A549 (cell line): ENCODE data around the gene LIPA. TPM values are rescaled to one million over a fixed set of nuclear protein-coding genes. Genes with fewer than 3 reads are reported as not detected.

Experiments
- ATAC-seq, 2 experiments: fragments of 200-7000 bp in 1 of 2; fragments of >200 bp in 1 of 2; cut with Nextera tagmentation in 1 of 2; cut with Tn5 transposase in 1 of 2; 3 replicates each; pipeline versions ENCODE4 v1.8.0 to v1.9.1; 2018 to 2020; ENCODE audit warnings: mild to moderate bottlenecking in 1 of 2, moderate library complexity in 1 of 2
- CTCF ChIA-PET: fragments of 300-600 bp; sonication (Branson Sonifier 250); formaldehyde crosslinking; extraction: SDS; loops from one replicate; lab custom pipeline; 2021; ENCODE audit warnings: antibody characterized with exemption, inconsistent platforms; lab: Yijun Ruan, JAX
- POLR2A ChIA-PET: fragments of 350-600 bp; formaldehyde crosslinking; extraction: SDS; loops from one replicate; lab custom pipeline; 2021; ENCODE audit warnings: antibody characterized with exemption, inconsistent platforms; lab: Yijun Ruan, JAX
- DNase-seq, 2 experiments: peaks; one replicate each; pipeline versions ENCODE4 v3.0.0 to v3.0.0-alpha.2; 2011 to 2016; ENCODE audit warnings: low read depth in 1 of 2, low spot score in 1 of 2
- FAIRE-seq: peaks from 2 replicates; lab custom pipeline; 2011; peaks lifted over from hg19 to GRCh38; lab: Jason Lieb, UNC
- H3K27ac ChIP-seq, 2 experiments: fragments of >200 bp; sonication (Bioruptor Twin); formaldehyde crosslinking; 3 replicates each; pipeline ENCODE4 v1.5.1; 2016 to 2017
- H3K4me1 ChIP-seq: fragments of >200 bp; sonication (Bioruptor Twin); formaldehyde crosslinking; 3 replicates; pipeline ENCODE4 v1.6.1; 2016
- H3K4me2 ChIP-seq: fragments of >200 bp; sonication (Bioruptor Twin); formaldehyde crosslinking; 3 replicates; pipeline ENCODE4 v1.6.1; 2016
- H3K4me3 ChIP-seq: fragments of >200 bp; sonication (Bioruptor Twin); formaldehyde crosslinking; 3 replicates; pipeline ENCODE4 v1.5.1; 2016
- H3K9me3 ChIP-seq: fragments of >200 bp; sonication (Bioruptor Twin); formaldehyde crosslinking; 3 replicates; pipeline ENCODE4 v1.6.1; 2016
- BCL3 ChIP-seq: fragments of >200 bp; sonication (Bioruptor Twin); formaldehyde crosslinking; IDR thresholded peaks from 3 replicates; pipeline ENCODE4 v1.6.1; 2016
- BHLHE40 ChIP-seq: IDR thresholded peaks from 2 replicates; pipeline ENCODE4 v1.6.1; 2012; ENCODE audit warnings: low read depth, low read length, inconsistent platforms
- CBX8 ChIP-seq: fragments of 200-600 bp; sonication (generic); IDR thresholded peaks from 2 replicates; pipeline ENCODE4 v1.6.1; 2016
- CHD4 ChIP-seq: fragments of 200-600 bp; sonication (generic); IDR thresholded peaks from 2 replicates; pipeline ENCODE4 v1.6.1; 2016; ENCODE audit warnings: antibody characterized with exemption, mild to moderate bottlenecking, borderline replicate concordance
- E2F6 ChIP-seq: IDR thresholded peaks from 2 replicates; pipeline ENCODE4 v1.6.1; 2012; ENCODE audit warnings: low read depth, borderline replicate concordance
- EHF ChIP-seq: fragments of 250-450 bp; sonication (Bioruptor Pico); IDR thresholded peaks from 2 replicates; pipeline ENCODE4 v1.5.0; 2020; ENCODE audit warnings: mild to moderate bottlenecking
- FOSL2 ChIP-seq, 2 experiments: fragments of 450-650 bp in 1 of 2; fragments of >200 bp in 1 of 2; sonication (Bioruptor Twin) in 1 of 2; formaldehyde crosslinking; IDR thresholded peaks; 2 replicates each; pipeline versions ENCODE4 v1.5.0 to v1.6.1; 2016 to 2020; ENCODE audit warnings: mild to moderate bottlenecking in 1 of 2, moderate library complexity in 1 of 2
- HEYL ChIP-seq: fragments of 250-450 bp; sonication (Bioruptor Pico); IDR thresholded peaks from 2 replicates; pipeline ENCODE4 v1.8.0; 2021; ENCODE audit warnings: mild to moderate bottlenecking, moderate library complexity
- HOXA7 ChIP-seq: fragments of 250-450 bp; sonication (Bioruptor Pico); IDR thresholded peaks from 2 replicates; pipeline ENCODE4 v1.5.0; 2020; ENCODE audit warnings: mild to moderate bottlenecking, moderate library complexity
- HOXB13 ChIP-seq: fragments of 250-450 bp; sonication (Bioruptor Pico); IDR thresholded peaks from 2 replicates; pipeline ENCODE4 v1.5.0; 2020; ENCODE audit warnings: low read depth, mild to moderate bottlenecking, moderate library complexity
- JUNB ChIP-seq: fragments of >200 bp; sonication (Bioruptor Twin); formaldehyde crosslinking; IDR thresholded peaks from 2 replicates; pipeline ENCODE4 v1.6.1; 2016
- KDM1A ChIP-seq: fragments of 200-600 bp; sonication (generic); IDR thresholded peaks from 2 replicates; pipeline ENCODE4 v1.6.1; 2016; ENCODE audit warnings: low read depth, mild to moderate bottlenecking
- KDM5A ChIP-seq: fragments of 200-600 bp; sonication (generic); IDR thresholded peaks from 2 replicates; pipeline ENCODE4 v1.6.1; 2016; ENCODE audit warnings: antibody characterized with exemption, mild to moderate bottlenecking
- MAFK ChIP-seq: fragments of 450-650 bp; IDR thresholded peaks from 2 replicates; pipeline ENCODE4 v1.6.1; 2014; ENCODE audit not compliant: partially characterized antibody
- MAX ChIP-seq: IDR thresholded peaks from 2 replicates; pipeline ENCODE4 v1.6.1; 2012
- MAZ ChIP-seq: fragments of 150-350 bp; IDR thresholded peaks from 2 replicates; pipeline ENCODE4 v1.6.1; 2014; ENCODE audit warnings: antibody characterized with exemption, low read depth, low read length, borderline replicate concordance
- NR3C1 ChIP-seq: fragments of >200 bp; sonication (Bioruptor Twin); formaldehyde crosslinking; IDR thresholded peaks from 3 replicates; pipeline ENCODE4 v1.6.1; 2017
- POLR2A ChIP-seq: IDR thresholded peaks from 2 replicates; pipeline ENCODE4 v1.6.1; 2012; ENCODE audit warnings: mild to moderate bottlenecking, low read length
- POLR2AphosphoS2 ChIP-seq: conservative IDR thresholded peaks from 2 replicates; pipeline ENCODE4 v1.6.1; 2012; ENCODE audit warnings: low read length, improper control_type of control experiment, inconsistent platforms
- RARB ChIP-seq: fragments of 250-450 bp; sonication (Bioruptor Pico); IDR thresholded peaks from 2 replicates; pipeline ENCODE4 v1.8.0; 2021; ENCODE audit warnings: mild to moderate bottlenecking, moderate library complexity
- RCOR1 ChIP-seq: fragments of 150-350 bp; IDR thresholded peaks from 2 replicates; pipeline ENCODE4 v1.6.1; 2014; ENCODE audit warnings: antibody characterized with exemption, low read length, low read depth
- REST ChIP-seq: fragments of 200-600 bp; sonication (generic); IDR thresholded peaks from 2 replicates; pipeline ENCODE4 v1.6.1; 2016; ENCODE audit warnings: antibody characterized with exemption, mild to moderate bottlenecking, moderate library complexity
- TFCP2L1 ChIP-seq: fragments of 250-450 bp; sonication (Bioruptor Pico); IDR thresholded peaks from 2 replicates; pipeline ENCODE4 v1.5.0; 2021; ENCODE audit warnings: mild to moderate bottlenecking
- TP53 ChIP-seq: fragments of 250-450 bp; sonication (Bioruptor Pico); IDR thresholded peaks from 2 replicates; pipeline ENCODE4 v1.5.0; 2021; ENCODE audit warnings: mild to moderate bottlenecking, moderate library complexity
- ZC3H11A ChIP-seq: fragments of 450-650 bp; IDR thresholded peaks from 2 replicates; pipeline ENCODE4 v1.6.1; 2014; ENCODE audit warnings: antibody characterized with exemption, mild to moderate bottlenecking
- ZFP36 ChIP-seq: fragments of 450-650 bp; IDR thresholded peaks from 2 replicates; pipeline ENCODE4 v1.6.1; 2014; ENCODE audit warnings: borderline replicate concordance; ENCODE audit not compliant: partially characterized antibody
- ZNF302 ChIP-seq: fragments of 250-450 bp; sonication (Bioruptor Pico); IDR thresholded peaks from 2 replicates; pipeline ENCODE4 v1.9.0; 2021; ENCODE audit warnings: inconsistent platforms, mild to moderate bottlenecking, moderate library complexity
- WGBS: methylation state at CpG from one replicate; pipeline ENCODE4 v1.1.6; 2017; ENCODE audit errors: missing lambda C conversion rate; 5-methylcytosine and 5-hydroxymethylcytosine counted together
- polyA plus RNA-seq, 4 experiments: library from polyadenylated mRNA; depleted of rRNA in 3 of 4; stranded (reverse); fragments of >200 nt; fragmentation: RNase III in 1 of 4; extraction: RNeasy Plus Mini Kit Qiagen cat#74134 plus additional on column Dnase treatment in 1 of 4; gene quantifications; 2 replicates in 3 of 4; 3 replicates in 1 of 4; pipeline ENCODE4 v1.2.3, GENCODE V29; 2011 to 2017

Gene LIPA
- polyA plus RNA-seq, 2 of the 4 experiments (the other 2 are of a cell fraction): 51.2 to 80.2 TPM

GRCh38 chr10:89226891-89227290 lies 24.7 kb downstream of the LIPA start:
- ChIA-PET CTCF (interaction anchor here (0.5 to 1.3 kb wide), 3 partner anchors 9 to 160 kb away, joined by 3 to 4 read pairs (median 4); no protein-coding TSS in a partner anchor), POLR2A (no interaction called here)
- no peak for DNase-seq
- 93% methylated on average over 1 of the region's 1 CpG for WGBS
- FAIRE-seq: no peak
- TF ChIP-seq BCL3 (no peak), MAFK (peak; percentile 32)
- H3K4me2 ChIP-seq: no peak overlapping the region
- no peak for ATAC-seq
- no peaks in the 10 kb centered on the region for H3K9me3 ChIP-seq
- H3K4me3 ChIP-seq: no peak overlapping the region
- H3K27ac ChIP-seq: no peak overlapping the region
- H3K4me1 ChIP-seq: no peaks in the 10 kb centered on the region

GRCh38 chr10:89224739-89225443 lies 26.7 kb downstream of the LIPA start:
- ChIA-PET POLR2A (no interaction called here), CTCF (interaction anchor here (2.3 to 2.9 kb wide), 2 partner anchors 10 to 195 kb away, joined by 8 to 13 read pairs; no protein-coding TSS in a partner anchor)
- ATAC-seq (no peak), FAIRE-seq (no peak), DNase-seq (no peak)
- Histone ChIP-seq H3K27ac (no peak overlapping the region), H3K4me1 (no peaks in the 10 kb centered on the region), H3K9me3 (no peaks in the 10 kb centered on the region), H3K4me2 (no peak overlapping the region), H3K4me3 (no peak overlapping the region)
- 88% methylated on average over 18 of the region's 18 CpGs for WGBS
- no peak for TF ChIP-seq BCL3
- TF ChIP-seq RARB (CRISPR knock-in tag): no peak
- TF ChIP-seq BHLHE40: no peak
- TF ChIP-seq HEYL (CRISPR knock-in tag): no peak
- TF ChIP-seq JUNB: no peak
- no peak for TF ChIP-seq MAFK
- no peak for TF ChIP-seq CHD4
- TF ChIP-seq NR3C1: no peak
- no peak for TF ChIP-seq ZFP36
- no peak for TF ChIP-seq E2F6
- TF ChIP-seq ZC3H11A: no peak
- TF ChIP-seq FOSL2 (IDR thresholded peaks at IDR 0.05): no peak
- no peak for TF ChIP-seq FOSL2 (CRISPR knock-in tag; IDR thresholded peaks at IDR 0.05)
- no peak for TF ChIP-seq MAX
- TF ChIP-seq POLR2A: no peak
- no peak for TF ChIP-seq KDM1A
- TF ChIP-seq CBX8: no peak
- TF ChIP-seq RCOR1: no peak

- no peak overlapping the region for H3K4me2 ChIP-seq
- ChIA-PET CTCF (interaction anchor here (1.0 to 1.9 kb wide), 6 partner anchors 9 to 658 kb away, joined by 3 to 10 read pairs (median 3); no protein-coding TSS in a partner anchor), POLR2A (no interaction called here)
- WGBS: 51% methylated on average over 2 of the region's 2 CpGs
- no peak for FAIRE-seq
- peaks cover 6% of the 10 kb centered on the region; the same call in 2 of the 3 replicates for H3K4me1 ChIP-seq
- H3K27ac ChIP-seq: no peak overlapping the region
- no peaks in the 10 kb centered on the region for H3K9me3 ChIP-seq
- no peak for ATAC-seq
- no peak overlapping the region for H3K4me3 ChIP-seq
- DNase-seq: no peak
- TF ChIP-seq HEYL (CRISPR knock-in tag) (no peak), KDM5A (no peak), POLR2AphosphoS2 (no peak), RCOR1 (no peak), MAZ (no peak), EHF (no peak), TFCP2L1 (CRISPR knock-in tag) (no peak), TP53 (CRISPR knock-in tag) (no peak), KDM1A (no peak), HOXB13 (CRISPR knock-in tag) (no peak), BHLHE40 (no peak), CHD4 (no peak), REST (no peak), ZNF302 (no peak), HOXA7 (CRISPR knock-in tag) (no peak)
Observed at GRCh38 chr10:89221919-89222318, 29.7 kb downstream of the LIPA start.
